Gastroesophageal sphincter (tissue), 4 donors: ENCODE measurements around the gene FHIT. TPM values are rescaled to one million over a fixed set of nuclear protein-coding genes. Genes with fewer than 3 reads are reported as not detected.

Experiments used
- ATAC-seq: fragments of 150-250 bp; one replicate; pipeline ENCODE4 v1.9.1; 2016; ENCODE audit warnings: mild to moderate bottlenecking, moderate library complexity
- H3K27ac ChIP-seq, 4 donors: fragments of 200-600 bp; sonication (generic) in 3 of 4; 1 replicate in 3 of 4; 2 replicates in 1 of 4; pipeline ENCODE4 v1.5.1; 2016 to 2019
- H3K27me3 ChIP-seq: fragments of 200-600 bp; sonication (generic); one replicate; pipeline ENCODE4 v1.5.1; 2019
- H3K36me3 ChIP-seq, 2 donors: fragments of 200-600 bp; sonication (generic); one replicate each; pipeline ENCODE4 v1.5.1; 2019; ENCODE audit warnings: control low read depth in 1 of 2
- H3K4me1 ChIP-seq, 3 donors: fragments of 200-600 bp; sonication (generic); 1 replicate in 2 of 3; 2 replicates in 1 of 3; pipeline ENCODE4 v1.5.1; 2016 to 2019; ENCODE audit warnings: control low read depth in 2 of 3
- H3K4me3 ChIP-seq, 2 donors: fragments of 200-600 bp; sonication (generic); one replicate each; pipeline ENCODE4 v1.5.1; 2019; ENCODE audit warnings: mild to moderate bottlenecking in 1 of 2, moderate library complexity in 1 of 2
- H3K9me3 ChIP-seq, 3 donors: fragments of 200-600 bp; sonication (generic); one replicate each; pipeline ENCODE4 v1.5.1; 2017 to 2019; ENCODE audit warnings: control low read depth in 2 of 3
- CTCF ChIP-seq, 4 experiments: fragments of 200-600 bp in 2 of 4; fragments of 450-650 bp in 2 of 4; sonication (generic) in 1 of 4; IDR thresholded peaks; one replicate each; pipeline ENCODE4 v1.5.1; 2017 to 2019; ENCODE audit warnings: antibody characterized with exemption in 4 of 4, mild to moderate bottlenecking in 2 of 4, moderate library complexity in 2 of 4
- EP300 ChIP-seq: sonication (generic); formaldehyde crosslinking; IDR thresholded peaks from one replicate; pipeline ENCODE4 v1.6.1; 2017; ENCODE audit warnings: antibody characterized with exemption, mild to moderate bottlenecking
- POLR2A ChIP-seq, 2 donors: fragments of 450-650 bp; IDR thresholded peaks; one replicate each; pipeline ENCODE4 v1.6.1; 2017; ENCODE audit warnings: antibody characterized with exemption in 2 of 2, mild to moderate bottlenecking in 2 of 2, moderate library complexity in 1 of 2
- POLR2AphosphoS5 ChIP-seq: sonication (generic); formaldehyde crosslinking; IDR thresholded peaks from one replicate; pipeline ENCODE4 v1.6.1; 2017; ENCODE audit warnings: antibody characterized with exemption
- WGBS, 2 donors: methylation state at CpG; one replicate each; pipeline ENCODE4 v1.1.5; 2018; ENCODE audit warnings: low coverage in 1 of 2; 5-methylcytosine and 5-hydroxymethylcytosine counted together
- small RNA-seq, 4 donors: library from RNA; depleted of rRNA; stranded (forward); fragments of <200 nt; gene quantifications; one replicate each; pipeline ENCODE3, GENCODE V24; 2016
- total RNA-seq, 4 donors: library from RNA; depleted of rRNA; stranded (reverse); fragments of >200 nt; gene quantifications; one replicate each; pipeline ENCODE4 v1.1.0, GENCODE V29; 2016

FHIT gene
- total RNA-seq, 4 donors from 2014 or later = 1.4 to 7.3 (median 3.9) TPM

GRCh38 chr3:59709702-59710553, 1541.3 kb downstream of the FHIT start:
- H3K9me3 ChIP-seq = peaks cover 0 to 8% (median 0%) of the 10 kb centered on the region in 3 donors
- H3K27me3 ChIP-seq = no peaks in the 10 kb centered on the region
- H3K4me3 ChIP-seq = no peak overlapping the region
- H3K4me1 ChIP-seq = no peaks in the 10 kb centered on the region
- no peak overlapping the region for H3K27ac ChIP-seq
- peak; percentile 65 for ATAC-seq
- no peaks in the 10 kb centered on the region for H3K36me3 ChIP-seq
- TF ChIP-seq POLR2AphosphoS5 (no peak), EP300 (no peak), CTCF (IDR thresholded peaks at IDR 0.05) (no peak), POLR2A (IDR thresholded peaks at IDR 0.05) (no peak)
- WGBS, 2 donors = 57 to 100% methylated on average over 1 to 4 of the region's 5 CpGs

- WGBS, 2 donors = 87 to 93% methylated on average over 3 of the region's 3 CpGs
- Histone ChIP-seq H3K9me3 (no peaks in the 10 kb centered on the region), H3K27ac (no peak overlapping the region), H3K4me1 (no peaks in the 10 kb centered on the region), H3K4me3 (no peak overlapping the region), H3K36me3 (no peaks in the 10 kb centered on the region), H3K27me3 (no peaks in the 10 kb centered on the region)
- TF ChIP-seq POLR2A (IDR thresholded peaks at IDR 0.05) (no peak), EP300 (no peak), POLR2AphosphoS5 (no peak), CTCF (IDR thresholded peaks at IDR 0.05) (no peak)
- ATAC-seq = no peak
These were observed 1543.0 kb downstream of the FHIT start for GRCh38 chr3:59708202-59708601.

GRCh38 chr3:59704292-59704691, 1547.0 kb downstream of the FHIT start:
- TF ChIP-seq POLR2AphosphoS5 (no peak), POLR2A (IDR thresholded peaks at IDR 0.05) (no peak), EP300 (no peak), CTCF (IDR thresholded peaks at IDR 0.05) (no peak)
- no peak for ATAC-seq
- no peak overlapping the region for H3K4me3 ChIP-seq
- no peak overlapping the region for H3K27ac ChIP-seq
- H3K9me3 ChIP-seq = no peaks in the 10 kb centered on the region
- 25 to 67% methylated on average over 2 to 3 of the region's 4 CpGs for WGBS, 2 donors
- H3K36me3 ChIP-seq = no peaks in the 10 kb centered on the region
- H3K4me1 ChIP-seq = no peaks in the 10 kb centered on the region
- H3K27me3 ChIP-seq = no peaks in the 10 kb centered on the region

GRCh38 chr3:59699648-59700320, 1551.5 kb downstream of the FHIT start:
- Histone ChIP-seq H3K27ac (no peak overlapping the region), H3K9me3 (no peaks in the 10 kb centered on the region), H3K36me3 (no peaks in the 10 kb centered on the region), H3K4me3 (no peak overlapping the region), H3K4me1 (no peaks in the 10 kb centered on the region), H3K27me3 (no peaks in the 10 kb centered on the region)
- ATAC-seq = no peak
- no peak for TF ChIP-seq POLR2A (IDR thresholded peaks at IDR 0.05)
- WGBS, 2 donors = 85 to 94% methylated on average over 4 to 6 of the region's 6 CpGs

Small RNAs within 50 kb of the gene (small RNA-seq; reads per million reads assigned to genes)
- gene MIR548BB (0 reads per million in 4 donors), gene RF00012 (0 reads per million in 4 donors)
